SK-N-SH (cell line): ENCODE results near the gene WASHC2C.
"Not testable (repeated sequence)": the region's sequence is repeated elsewhere in the genome, so short reads cannot be mapped to it uniquely, and the experiment has no call there.

Experiments
- EP300 ChIP-seq, 2 experiments: IDR thresholded peaks; 2 replicates each; pipeline versions ENCODE4 v1.4.0 to v1.6.1; 2012; ENCODE audit warnings: borderline replicate concordance in 1 of 2, low read depth in 1 of 2, low read length in 1 of 2
- EZH2phosphoT487 ChIP-seq: fragments of 200-600 bp; sonication (generic); IDR thresholded peaks from 2 replicates; pipeline ENCODE4 v1.6.1; 2017; ENCODE audit warnings: low read depth, mixed run types, mild to moderate bottlenecking, antibody characterized with exemption, moderate library complexity, borderline replicate concordance
- PBX3 ChIP-seq: IDR thresholded peaks from 2 replicates; pipeline ENCODE4; 2012
- RFX5 ChIP-seq: IDR thresholded peaks from 2 replicates; pipeline ENCODE4 v1.6.1; 2012; ENCODE audit warnings: mild to moderate bottlenecking, improper control_type of control experiment, low read length
- TF ChIP-seq, protein P1 (sequence below): fragments of 200-600 bp; sonication (generic); IDR thresholded peaks from 2 replicates; pipeline ENCODE4 v1.6.1; 2017; ENCODE audit warnings: antibody characterized with exemption, mild to moderate bottlenecking, moderate library complexity

DNA sequence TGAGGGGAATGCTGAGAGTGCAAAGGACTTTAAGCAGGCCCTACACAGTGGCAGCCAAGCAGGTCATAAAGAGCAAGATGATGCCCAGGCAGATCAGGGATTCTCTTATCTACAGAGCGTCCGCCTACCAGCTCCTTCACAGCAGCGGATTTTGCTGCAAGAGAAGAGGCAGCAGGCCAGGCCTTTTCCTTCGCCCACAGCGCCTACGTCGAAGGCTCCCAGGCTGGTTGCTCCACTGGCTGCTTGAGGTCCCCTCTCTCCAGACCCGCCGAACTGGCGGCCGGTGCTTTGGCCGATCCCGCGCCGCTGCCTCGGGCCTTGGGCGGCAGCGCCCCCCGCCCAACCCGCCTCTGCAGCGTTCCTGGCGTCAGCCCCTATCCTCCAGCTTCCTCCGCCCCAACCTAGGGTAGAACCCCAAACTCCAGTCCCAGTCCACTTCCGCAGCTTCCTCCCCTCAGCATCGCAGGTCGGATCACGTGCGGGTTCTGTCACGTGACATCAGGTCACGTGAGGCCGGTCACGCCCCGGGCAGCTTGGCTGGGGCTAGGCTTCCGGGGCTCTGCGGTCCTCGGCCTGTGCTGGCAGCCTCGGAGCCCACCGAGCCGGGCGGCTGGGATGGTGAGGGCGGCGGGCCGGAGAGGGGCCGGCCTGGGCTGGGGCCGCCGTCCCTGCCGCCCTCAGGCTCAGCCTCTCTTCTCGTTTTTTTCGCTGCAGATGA is at the start of gene WASHC2C:
- TF ChIP-seq EP300 (IDR thresholded peaks at IDR 0.05; ENCODE audit: borderline replicate concordance in 1 of 2, low read depth in 1 of 2, low read length in 1 of 2) (peak in 1 of 2 experiments; percentile 52; a peak in 1 of 4 replicates), PBX3 (0 out of 2 replicates have a peak, but pooled peaks have one; percentile 30)
- TF ChIP-seq, protein P1, sequence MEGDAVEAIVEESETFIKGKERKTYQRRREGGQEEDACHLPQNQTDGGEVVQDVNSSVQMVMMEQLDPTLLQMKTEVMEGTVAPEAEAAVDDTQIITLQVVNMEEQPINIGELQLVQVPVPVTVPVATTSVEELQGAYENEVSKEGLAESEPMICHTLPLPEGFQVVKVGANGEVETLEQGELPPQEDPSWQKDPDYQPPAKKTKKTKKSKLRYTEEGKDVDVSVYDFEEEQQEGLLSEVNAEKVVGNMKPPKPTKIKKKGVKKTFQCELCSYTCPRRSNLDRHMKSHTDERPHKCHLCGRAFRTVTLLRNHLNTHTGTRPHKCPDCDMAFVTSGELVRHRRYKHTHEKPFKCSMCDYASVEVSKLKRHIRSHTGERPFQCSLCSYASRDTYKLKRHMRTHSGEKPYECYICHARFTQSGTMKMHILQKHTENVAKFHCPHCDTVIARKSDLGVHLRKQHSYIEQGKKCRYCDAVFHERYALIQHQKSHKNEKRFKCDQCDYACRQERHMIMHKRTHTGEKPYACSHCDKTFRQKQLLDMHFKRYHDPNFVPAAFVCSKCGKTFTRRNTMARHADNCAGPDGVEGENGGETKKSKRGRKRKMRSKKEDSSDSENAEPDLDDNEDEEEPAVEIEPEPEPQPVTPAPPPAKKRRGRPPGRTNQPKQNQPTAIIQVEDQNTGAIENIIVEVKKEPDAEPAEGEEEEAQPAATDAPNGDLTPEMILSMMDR, result not testable (repeated sequence)
- TF ChIP-seq EZH2phosphoT487, RFX5: not testable (repeated sequence)
